Common myeloid progenitor, CD34-positive (primary cell): ENCODE results near the gene PRELID3B.
A peak's percentile ranks its signal among the peaks of the same experiment; 100 is the strongest.

ENCODE experiments used
- CTCF ChIA-PET: fragments of 350-600 bp; sonication (Branson Sonifier 250); formaldehyde crosslinking; loops from one replicate; lab custom pipeline; 2021; ENCODE audit warnings: antibody characterized with exemption; lab: Charles Lee
- POLR2A ChIA-PET: fragments of 350-600 bp; sonication (Branson Sonifier 250); formaldehyde crosslinking; loops from one replicate; lab custom pipeline; 2021; ENCODE audit warnings: antibody characterized with exemption; lab: Charles Lee
- DNase-seq, 3 donors: peaks; one replicate each; pipeline versions ENCODE4 v3.0.0 to v3.0.0-alpha.2; 2013
- H3K27ac ChIP-seq, 2 experiments: 1 replicate in 1 of 2; 2 replicates in 1 of 2; pipeline ENCODE4 v1.7.0; 2013; ENCODE audit warnings: inconsistent platforms in 2 of 2, low read length in 2 of 2, mild to moderate bottlenecking in 2 of 2, low read depth in 1 of 2, moderate library complexity in 1 of 2; ENCODE audit not compliant: severe bottlenecking in 2 of 2, insufficient read depth in 1 of 2, poor library complexity in 1 of 2
- H3K27me3 ChIP-seq, 5 experiments: replicated peaks in 2 of 5; 1 replicate in 3 of 5; 2 replicates in 2 of 5; pipeline versions ENCODE4 v1.6.1 to v1.7.0; 2013; ENCODE audit warnings: low read length in 4 of 5, mild to moderate bottlenecking in 2 of 5, moderate library complexity in 2 of 5, inconsistent platforms in 1 of 5; ENCODE audit not compliant: insufficient read depth in 5 of 5, control insufficient read depth in 4 of 5
- H3K36me3 ChIP-seq, 4 experiments: 1 replicate in 2 of 4; 2 replicates in 2 of 4; pipeline versions ENCODE4 v1.6.1 to v1.7.0; 2013; ENCODE audit warnings: low read length in 3 of 4, control low read depth in 1 of 4, mild to moderate bottlenecking in 1 of 4; ENCODE audit not compliant: control insufficient read depth in 4 of 4, insufficient read depth in 4 of 4
- H3K4me1 ChIP-seq, 4 experiments: 1 replicate in 3 of 4; 2 replicates in 1 of 4; pipeline versions ENCODE4 v1.6.1 to v1.7.1; 2013; ENCODE audit warnings: low read length in 3 of 4, mild to moderate bottlenecking in 3 of 4, control low read depth in 1 of 4, inconsistent platforms in 1 of 4, moderate library complexity in 1 of 4; ENCODE audit not compliant: control insufficient read depth in 4 of 4, insufficient read depth in 4 of 4; ENCODE audit errors: control extremely low read depth in 1 of 4
- H3K4me3 ChIP-seq, 7 experiments: 1 replicate in 4 of 7; 2 replicates in 3 of 7; pipeline versions ENCODE4 v1.5.1 to v1.7.0; 2013; ENCODE audit warnings: mild to moderate bottlenecking in 7 of 7, low read length in 6 of 7, moderate library complexity in 6 of 7, inconsistent platforms in 2 of 7, low read depth in 2 of 7, control low read depth in 1 of 7; ENCODE audit not compliant: insufficient read depth in 4 of 7, control insufficient read depth in 1 of 7; ENCODE audit errors: extremely low read depth in 1 of 7
- H3K9me3 ChIP-seq, 5 experiments: 1 replicate in 4 of 5; 2 replicates in 1 of 5; pipeline versions ENCODE4 v1.6.1 to v1.7.1; 2013; ENCODE audit warnings: low read length in 4 of 5, mild to moderate bottlenecking in 2 of 5, inconsistent platforms in 1 of 5, low read depth in 1 of 5, moderate library complexity in 1 of 5; ENCODE audit not compliant: control insufficient read depth in 4 of 5, insufficient read depth in 2 of 5; ENCODE audit errors: control extremely low read depth in 1 of 5
- WGBS: methylation state at CpG from one replicate; pipeline ENCODE4 v1.1.5; 2013; ENCODE audit not compliant: insufficient coverage; 5-methylcytosine and 5-hydroxymethylcytosine counted together

PRELID3B gene

GRCh38 chr20:59050437-59050836 lies 7.9 kb upstream of the PRELID3B start:
- no peaks in the 10 kb centered on the region for H3K4me1 ChIP-seq
- no peak overlapping the region for H3K27ac ChIP-seq
- H3K36me3 ChIP-seq: no peaks in the 10 kb centered on the region
- WGBS: no CpG with 5 or more reads among the region's 1 CpG
- CTCF ChIA-PET: interaction anchor here (1.0 to 1.5 kb wide), 2 partner anchors 10 to 38 kb away, joined by 4 read pairs; no protein-coding TSS in a partner anchor
- H3K4me3 ChIP-seq: no peak overlapping the region
- no peak for DNase-seq
- H3K27me3 ChIP-seq: peaks cover 0 to 10% (median 2%) of the 10 kb centered on the region in 5 experiments
- POLR2A ChIA-PET: interaction anchor here (0.6 kb wide), 1 partner anchor 26 kb away, joined by 8 read pairs; no protein-coding TSS in a partner anchor
- no peaks in the 10 kb centered on the region for H3K9me3 ChIP-seq

DNA sequence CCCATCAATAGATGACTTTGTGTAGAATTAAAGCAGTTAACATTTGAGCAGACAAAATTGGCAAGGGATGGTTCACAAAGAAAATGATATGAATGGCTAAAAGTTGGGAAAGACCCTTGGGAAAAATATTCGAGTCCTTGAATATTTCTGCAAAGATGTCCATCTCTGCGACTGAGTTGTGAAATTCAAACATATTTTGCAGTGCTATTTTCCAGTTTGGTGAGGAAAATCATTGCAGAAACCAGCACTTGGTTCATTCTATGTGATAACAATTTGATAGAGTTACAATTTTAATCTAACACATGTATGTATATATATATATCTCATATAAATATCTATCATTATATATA lies 6.1 kb upstream of the PRELID3B start:
- WGBS: 100% methylated on average over 1 of the region's 2 CpGs
- DNase-seq: no peak
- no peaks in the 10 kb centered on the region for H3K36me3 ChIP-seq
- ChIA-PET POLR2A (no interaction called here), CTCF (no interaction called here)
- H3K4me3 ChIP-seq: no peak overlapping the region
- no peaks in the 10 kb centered on the region for H3K4me1 ChIP-seq
- H3K9me3 ChIP-seq: no peaks in the 10 kb centered on the region
- no peak overlapping the region for H3K27ac ChIP-seq
- H3K27me3 ChIP-seq: peaks cover 0 to 10% (median 2%) of the 10 kb centered on the region in 5 experiments

DNA sequence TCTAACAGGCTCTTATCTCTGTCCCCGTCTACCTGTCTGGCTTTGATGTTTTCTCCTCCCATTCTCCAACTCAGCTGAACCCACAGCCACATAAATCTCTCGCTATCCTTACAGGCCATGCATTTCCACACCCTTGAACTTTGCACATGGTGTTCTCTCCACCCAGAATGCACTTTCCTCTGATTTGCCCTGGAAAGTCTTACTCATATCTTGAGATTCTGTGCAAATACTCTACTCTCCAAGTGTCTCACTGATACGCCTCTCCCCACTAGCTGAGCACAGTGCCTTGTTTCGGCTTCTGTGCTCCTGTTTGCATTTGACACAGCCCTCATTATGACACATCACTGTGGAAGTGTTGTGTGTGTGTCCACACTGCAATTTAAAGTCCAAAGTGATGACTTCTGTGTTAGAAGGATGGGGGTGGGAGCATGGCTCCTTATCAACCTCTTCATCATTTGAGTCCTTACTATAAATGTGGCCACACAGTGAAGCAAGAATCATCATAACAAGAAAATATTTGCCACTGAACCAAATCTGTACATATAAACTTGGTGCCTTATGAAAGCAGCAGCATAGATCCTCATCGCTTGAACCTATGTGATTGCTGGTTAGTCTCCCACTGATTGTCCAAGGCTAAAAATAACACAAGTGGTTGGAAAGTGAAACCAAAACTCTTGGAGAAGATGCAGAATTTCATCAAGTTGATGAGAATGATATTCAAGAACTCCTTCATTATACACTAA lies 5.5 kb upstream of the PRELID3B start:
- H3K27me3 ChIP-seq: peaks cover 0 to 10% (median 2%) of the 10 kb centered on the region in 5 experiments
- ChIA-PET POLR2A (no interaction called here), CTCF (no interaction called here)
- no peak overlapping the region for H3K4me3 ChIP-seq
- no peaks in the 10 kb centered on the region for H3K9me3 ChIP-seq
- H3K27ac ChIP-seq: no peak overlapping the region
- H3K36me3 ChIP-seq: no peaks in the 10 kb centered on the region
- WGBS: 96% methylated on average over 4 of the region's 5 CpGs
- H3K4me1 ChIP-seq: peaks cover 0 to 3% (median 2%) of the 10 kb centered on the region in 4 experiments
- DNase-seq: peak in 1 of 3 donors; percentile 9

- no peaks in the 10 kb centered on the region for H3K36me3 ChIP-seq
- POLR2A ChIA-PET: no interaction called here
Observed at GRCh38 chr20:59046862-59047261, 4.3 kb upstream of the PRELID3B start.

DNA sequence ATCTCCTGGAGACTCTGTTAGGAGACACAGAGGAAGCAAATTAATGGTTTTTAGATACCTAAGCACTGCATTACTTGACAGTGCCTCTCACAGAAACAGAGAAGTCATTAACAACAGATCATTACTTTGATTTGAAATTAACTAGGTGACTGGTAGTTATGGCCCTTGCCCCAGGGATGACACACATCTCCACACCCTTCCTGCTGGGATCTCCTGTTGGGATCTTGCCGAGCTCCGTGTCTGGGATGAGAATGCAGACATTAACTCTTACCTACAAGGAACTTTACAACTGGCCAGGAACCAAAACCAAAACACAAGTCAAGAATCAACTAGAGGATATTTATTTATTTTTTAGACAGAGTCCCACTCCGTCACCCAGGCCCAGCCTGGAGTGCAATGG lies 2.2 kb upstream of the PRELID3B start:
- ChIA-PET CTCF (interaction anchor here (1.5 kb wide), 1 partner anchor 9 kb away, joined by 3 read pairs; no protein-coding TSS in a partner anchor), POLR2A (no interaction called here)
- Histone ChIP-seq H3K27ac (no peak overlapping the region), H3K9me3 (no peaks in the 10 kb centered on the region), H3K36me3 (peaks cover 0 to 9% (median 2%) of the 10 kb centered on the region in 4 experiments), H3K4me1 (peaks cover 3 to 27% (median 21%) of the 10 kb centered on the region in 4 experiments), H3K27me3 (peaks cover 0 to 4% (median 2%) of the 10 kb centered on the region in 5 experiments), H3K4me3 (no peak overlapping the region)
- 92% methylated on average over 2 of the region's 3 CpGs for WGBS
- no peak for DNase-seq

More at GRCh38 chr20:59046862-59047261, 4.3 kb upstream of the PRELID3B start:
- CTCF ChIA-PET: no interaction called here
- no peak overlapping the region for H3K27ac ChIP-seq
- H3K4me1 ChIP-seq: peaks cover 0 to 12% (median 10%) of the 10 kb centered on the region in 4 experiments
- H3K27me3 ChIP-seq: peaks cover 0 to 10% (median 2%) of the 10 kb centered on the region in 5 experiments
- 100% methylated on average over 1 of the region's 3 CpGs for WGBS
- no peak for DNase-seq
- H3K4me3 ChIP-seq: no peak overlapping the region
- no peaks in the 10 kb centered on the region for H3K9me3 ChIP-seq

- H3K27ac ChIP-seq: no peak overlapping the region
- peaks cover 3 to 28% (median 23%) of the 10 kb centered on the region in 4 experiments for H3K4me1 ChIP-seq
- peaks cover 0 to 2% (median 0%) of the 10 kb centered on the region in 5 experiments for H3K27me3 ChIP-seq
- peaks cover 0 to 11% (median 5%) of the 10 kb centered on the region in 4 experiments for H3K36me3 ChIP-seq
- H3K9me3 ChIP-seq: no peaks in the 10 kb centered on the region
- no peak for DNase-seq
- H3K4me3 ChIP-seq: no peak overlapping the region
- POLR2A ChIA-PET: no interaction called here
- WGBS: 89% methylated on average over 2 of the region's 3 CpGs
- CTCF ChIA-PET: interaction anchor here (2.4 kb wide), 1 partner anchor 163 kb away, joined by 7 read pairs; no protein-coding TSS in a partner anchor
Observed at GRCh38 chr20:59044295-59044694, 1.7 kb upstream of the PRELID3B start.

DNA sequence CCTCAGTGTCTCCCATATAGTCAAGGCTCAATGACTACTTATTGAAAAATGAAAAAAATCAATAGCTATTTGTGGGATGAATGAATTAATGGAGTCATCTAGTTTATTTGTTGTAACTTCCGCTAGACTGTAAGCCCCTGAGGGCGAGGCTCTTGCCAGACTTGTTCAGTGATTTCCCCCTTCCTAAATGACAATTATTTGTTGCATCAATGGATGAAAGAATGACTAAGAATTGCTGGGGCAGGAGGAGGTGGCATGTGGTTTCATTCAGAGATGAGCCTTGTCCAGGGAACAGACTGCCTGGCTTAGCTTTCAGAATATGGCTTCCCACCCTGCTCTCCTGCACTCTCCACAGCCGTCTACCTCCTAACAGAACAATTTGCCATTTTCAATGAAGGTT lies 1.1 kb upstream of the PRELID3B start:
- ChIA-PET CTCF (interaction anchor here (1.0 to 2.4 kb wide), 2 partner anchors 12 to 164 kb away, joined by 4 to 7 read pairs; no protein-coding TSS in a partner anchor), POLR2A (interaction anchor here (1.0 to 1.3 kb wide), 2 partner anchors 12 to 180 kb away, joined by 3 to 4 read pairs; partner anchors contain the start of gene ATP5F1E)
- Histone ChIP-seq H3K36me3 (peaks cover 0 to 11% (median 5%) of the 10 kb centered on the region in 4 experiments), H3K27me3 (peaks cover 0 to 2% (median 0%) of the 10 kb centered on the region in 5 experiments), H3K9me3 (no peaks in the 10 kb centered on the region), H3K27ac (no peak overlapping the region), H3K4me1 (peaks cover 3 to 28% (median 23%) of the 10 kb centered on the region in 4 experiments), H3K4me3 (no peak overlapping the region)
- no peak for DNase-seq
- 100% methylated on average over 2 of the region's 3 CpGs for WGBS
